Endodermal cell (in vitro differentiated cells): Measurements from ENCODE around the gene PPM1M. TPM values are rescaled to one million over a fixed set of nuclear protein-coding genes. Genes with fewer than 3 reads are reported as not detected.

ENCODE experiments used
- DNase-seq: peaks from one replicate; pipeline ENCODE4 v3.0.0-alpha.2; 2017
- H3K27ac ChIP-seq: 2 replicates; pipeline ENCODE4 v1.5.1; 2013; ENCODE audit warnings: mild to moderate bottlenecking, low read depth, low read length, moderate library complexity
- H3K27me3 ChIP-seq: 2 replicates; pipeline ENCODE4 v1.6.1; 2013; ENCODE audit warnings: mild to moderate bottlenecking, low read length, moderate library complexity; ENCODE audit not compliant: insufficient read depth, control insufficient read depth, poor library complexity, severe bottlenecking
- H3K36me3 ChIP-seq: 2 replicates; pipeline ENCODE4 v1.7.0; 2013; ENCODE audit warnings: mild to moderate bottlenecking, low read length, moderate library complexity; ENCODE audit not compliant: control insufficient read depth, insufficient read depth
- H3K4me1 ChIP-seq: one replicate; pipeline ENCODE4 v1.7.0; 2013; ENCODE audit warnings: low read length; ENCODE audit not compliant: control insufficient read depth, insufficient read depth
- H3K4me3 ChIP-seq: 2 replicates; pipeline ENCODE4 v1.5.1; 2013; ENCODE audit warnings: mild to moderate bottlenecking, low read length, moderate library complexity
- H3K9ac ChIP-seq: 2 replicates; pipeline ENCODE4 v1.6.1; 2013; ENCODE audit warnings: mild to moderate bottlenecking, low read length, moderate library complexity; ENCODE audit not compliant: poor library complexity, severe bottlenecking; ENCODE audit errors: extremely low read depth
- H3K9me3 ChIP-seq: 2 replicates; pipeline ENCODE4 v1.6.1; 2013; ENCODE audit warnings: mild to moderate bottlenecking, low read length, moderate library complexity; ENCODE audit not compliant: control insufficient read depth
- H3K27ac Mint-ChIP-seq: 2 replicates; pipeline ENCODE4 v1.8.0; 2020; ENCODE audit warnings: mixed read lengths
- H3K27me3 Mint-ChIP-seq: 2 replicates; pipeline ENCODE4 v1.8.0; 2021; ENCODE audit warnings: mild to moderate bottlenecking, mixed read lengths; ENCODE audit not compliant: insufficient read depth
- H3K36me3 Mint-ChIP-seq: 2 replicates; pipeline ENCODE4 v1.8.0; 2020; ENCODE audit warnings: low read depth, mixed read lengths
- H3K4me1 Mint-ChIP-seq: 2 replicates; pipeline ENCODE4 v1.8.0; 2020; ENCODE audit warnings: mixed read lengths
- H3K4me3 Mint-ChIP-seq: 2 replicates; pipeline ENCODE4 v1.8.0; 2020; ENCODE audit warnings: mild to moderate bottlenecking, moderate library complexity, mixed read lengths
- H3K9me3 Mint-ChIP-seq: 2 replicates; pipeline ENCODE4 v1.8.0; 2020; ENCODE audit warnings: mild to moderate bottlenecking, mixed read lengths
- WGBS, 2 experiments: methylation state at CpG; one replicate each; pipeline versions ENCODE4 v1.1.5 to v1.1.7; 2013; ENCODE audit warnings: missing lambda C conversion rate in 2 of 2, mixed read lengths in 1 of 2; ENCODE audit not compliant: insufficient coverage in 1 of 2, insufficient read length in 1 of 2; 5-methylcytosine and 5-hydroxymethylcytosine counted together
- total RNA-seq, 2 donors: library from RNA; stranded (reverse); fragmentation: NEBNext Ultra II Directional in 1 of 2; extraction: Animal tissue kit (Norgen Biotek cat#: 25700) in 1 of 2; gene quantifications; 2 replicates in 1 of 2; 3 replicates in 1 of 2; pipeline ENCODE4 v1.2.1, GENCODE V29; 2021
- TF ChIP-seq, protein P1 (sequence below): fragments of 200-600 bp; sonication (generic); conservative IDR thresholded peaks from 2 replicates; pipeline ENCODE4 v1.5.0; 2021; ENCODE audit warnings: antibody characterized with exemption, mild to moderate bottlenecking

Gene PPM1M
- total RNA-seq, 2 donors from 2014 or later = 6.7 to 6.8 TPM

DNA sequence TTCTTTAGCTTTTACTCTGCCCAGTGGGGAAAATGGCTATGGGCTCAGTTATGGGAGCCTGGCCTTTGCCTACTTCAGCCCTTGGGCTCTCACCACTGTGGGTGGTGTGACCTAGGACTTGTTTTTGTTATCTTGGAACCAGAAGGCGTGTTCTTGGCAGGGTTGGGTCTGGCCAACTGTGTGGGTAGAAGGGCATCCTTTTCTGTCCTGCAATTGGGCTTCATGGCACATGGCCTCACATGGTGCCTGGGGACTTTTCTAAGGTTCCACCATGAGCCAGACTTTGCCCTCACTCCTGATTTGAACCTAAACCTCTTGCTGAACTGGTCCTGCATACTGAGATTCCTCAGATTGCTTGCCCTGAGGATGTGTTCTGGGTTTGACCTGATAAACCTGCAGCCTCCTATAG is 43.8 kb downstream of the PPM1M start:
- no peak for DNase-seq
- Mint-ChIP-seq H3K36me3 (peaks cover 1% of the 10 kb centered on the region), H3K4me1 (peaks cover 21% of the 10 kb centered on the region), H3K27ac (peak overlapping the region; percentile 87), H3K27me3 (no peaks in the 10 kb centered on the region), H3K9me3 (no peaks in the 10 kb centered on the region), H3K4me3 (peak overlapping the region; percentile 92)
- Histone ChIP-seq H3K9ac (no peak overlapping the region), H3K4me3 (peak overlapping the region; percentile 93), H3K27me3 (no peaks in the 10 kb centered on the region), H3K4me1 (peaks cover 17% of the 10 kb centered on the region), H3K9me3 (no peaks in the 10 kb centered on the region), H3K36me3 (peaks cover 11% of the 10 kb centered on the region), H3K27ac (no peak overlapping the region)
- WGBS, 2 experiments = 92 to 100% methylated on average over 1 of the region's 1 CpG
- TF ChIP-seq, protein P1, sequence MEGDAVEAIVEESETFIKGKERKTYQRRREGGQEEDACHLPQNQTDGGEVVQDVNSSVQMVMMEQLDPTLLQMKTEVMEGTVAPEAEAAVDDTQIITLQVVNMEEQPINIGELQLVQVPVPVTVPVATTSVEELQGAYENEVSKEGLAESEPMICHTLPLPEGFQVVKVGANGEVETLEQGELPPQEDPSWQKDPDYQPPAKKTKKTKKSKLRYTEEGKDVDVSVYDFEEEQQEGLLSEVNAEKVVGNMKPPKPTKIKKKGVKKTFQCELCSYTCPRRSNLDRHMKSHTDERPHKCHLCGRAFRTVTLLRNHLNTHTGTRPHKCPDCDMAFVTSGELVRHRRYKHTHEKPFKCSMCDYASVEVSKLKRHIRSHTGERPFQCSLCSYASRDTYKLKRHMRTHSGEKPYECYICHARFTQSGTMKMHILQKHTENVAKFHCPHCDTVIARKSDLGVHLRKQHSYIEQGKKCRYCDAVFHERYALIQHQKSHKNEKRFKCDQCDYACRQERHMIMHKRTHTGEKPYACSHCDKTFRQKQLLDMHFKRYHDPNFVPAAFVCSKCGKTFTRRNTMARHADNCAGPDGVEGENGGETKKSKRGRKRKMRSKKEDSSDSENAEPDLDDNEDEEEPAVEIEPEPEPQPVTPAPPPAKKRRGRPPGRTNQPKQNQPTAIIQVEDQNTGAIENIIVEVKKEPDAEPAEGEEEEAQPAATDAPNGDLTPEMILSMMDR = no peak

DNA sequence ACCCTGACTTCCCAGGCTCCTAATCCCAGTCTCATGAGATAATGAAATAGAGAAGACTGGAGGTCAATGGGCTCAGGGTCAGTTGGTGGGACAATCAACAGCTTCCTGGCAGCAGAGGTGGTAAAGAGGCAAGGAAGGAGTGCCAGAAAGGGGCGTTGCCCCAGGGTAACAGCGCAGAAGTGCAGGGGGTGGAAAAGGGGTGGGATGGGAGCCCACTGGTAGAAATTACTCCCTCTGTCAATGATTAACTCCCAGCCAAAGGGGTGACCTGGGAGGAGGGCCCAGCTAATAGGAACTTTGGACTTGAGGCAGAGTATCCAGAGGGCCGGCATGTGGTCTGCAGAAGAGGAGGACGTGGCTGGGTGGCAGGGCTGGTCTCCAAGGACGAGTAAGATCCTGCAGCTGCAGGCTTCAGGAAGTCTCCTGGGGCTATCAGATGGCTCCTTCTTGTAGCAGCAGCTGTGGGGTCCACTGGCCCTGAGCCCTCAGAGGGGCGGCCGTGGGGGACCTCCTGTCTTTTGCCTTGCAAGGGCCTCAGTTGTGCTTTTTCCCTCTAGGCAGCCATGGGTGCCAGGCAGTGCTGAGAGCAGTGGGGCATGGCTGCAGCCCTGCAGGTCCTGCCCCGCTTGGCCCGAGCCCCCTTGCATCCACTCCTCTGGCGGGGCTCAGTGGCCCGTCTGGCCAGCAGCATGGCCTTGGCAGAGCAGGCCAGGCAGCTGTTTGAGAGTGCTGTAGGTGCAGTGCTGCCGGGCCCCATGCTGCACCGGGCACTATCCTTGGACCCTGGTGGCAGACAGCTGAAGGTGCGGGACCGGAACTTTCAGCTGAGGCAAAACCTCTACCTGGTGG is 44.4 kb downstream of the PPM1M start:
- peak; percentile 72 for DNase-seq
- no peaks in the 10 kb centered on the region for H3K9me3 ChIP-seq
- H3K27me3 ChIP-seq = no peaks in the 10 kb centered on the region
- WGBS, 2 experiments = 88 to 92% methylated on average over 10 to 15 of the region's 15 CpGs
- Mint-ChIP-seq H3K9me3 (no peaks in the 10 kb centered on the region), H3K36me3 (peaks cover 1% of the 10 kb centered on the region), H3K4me3 (peak overlapping the region; percentile 92), H3K27ac (peak overlapping the region; percentile 87), H3K27me3 (no peaks in the 10 kb centered on the region), H3K4me1 (peaks cover 18% of the 10 kb centered on the region)
- peaks cover 11% of the 10 kb centered on the region for H3K36me3 ChIP-seq
- TF ChIP-seq, protein P1 = peak; percentile 56
- H3K27ac ChIP-seq = no peak overlapping the region
- H3K9ac ChIP-seq = no peak overlapping the region
- H3K4me1 ChIP-seq = peaks cover 14% of the 10 kb centered on the region
- H3K4me3 ChIP-seq = no peak overlapping the region

DNA sequence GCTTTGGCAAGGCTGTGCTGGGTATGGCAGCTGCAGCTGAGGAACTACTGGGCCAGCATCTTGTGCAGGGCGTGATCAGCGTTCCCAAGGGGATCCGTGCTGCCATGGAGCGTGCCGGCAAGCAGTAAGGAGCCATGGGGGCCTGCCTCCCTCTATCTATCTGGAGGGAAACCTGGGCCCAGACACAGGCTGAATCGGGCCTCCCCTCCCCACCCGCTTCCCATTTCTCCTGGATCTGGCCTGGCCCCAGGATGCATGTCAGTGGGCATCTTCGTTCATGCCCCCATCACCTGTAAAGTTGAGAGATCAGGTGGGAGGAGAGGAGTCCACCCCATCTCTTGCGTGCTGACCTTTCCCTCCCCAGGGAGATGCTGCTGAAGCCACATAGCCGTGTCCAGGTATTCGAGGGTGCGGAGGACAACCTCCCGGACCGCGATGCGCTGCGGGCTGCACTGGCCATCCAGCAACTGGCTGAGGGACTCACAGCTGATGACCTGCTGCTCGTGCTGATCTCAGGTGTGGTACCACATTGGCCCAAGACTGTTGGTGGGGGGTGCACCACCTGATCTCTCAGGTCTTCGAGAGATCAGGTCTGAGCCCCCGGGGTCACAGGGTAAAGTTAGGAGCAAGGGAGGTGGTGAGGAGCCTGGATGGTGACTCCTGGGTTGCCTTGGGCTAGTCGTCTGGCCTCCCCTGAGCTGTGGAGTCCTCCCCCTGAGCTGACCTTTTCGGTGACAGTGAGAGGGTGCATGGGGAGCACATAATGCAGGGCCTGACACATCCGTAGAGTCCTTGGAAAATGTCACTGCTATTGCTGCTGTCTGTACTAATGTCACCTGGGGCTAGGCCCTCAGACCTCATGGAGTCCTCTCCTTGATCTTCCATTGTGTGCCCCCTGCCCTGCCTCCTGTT is 45.3 kb downstream of the PPM1M start:
- WGBS, 2 experiments = 89 to 91% methylated on average over 16 to 23 of the region's 23 CpGs
- peaks cover 18% of the 10 kb centered on the region for H3K4me1 Mint-ChIP-seq
- no peak overlapping the region for H3K9ac ChIP-seq
- H3K27me3 ChIP-seq = no peaks in the 10 kb centered on the region
- H3K36me3 ChIP-seq = peaks cover 11% of the 10 kb centered on the region
- no peaks in the 10 kb centered on the region for H3K9me3 Mint-ChIP-seq
- DNase-seq = no peak
- no peaks in the 10 kb centered on the region for H3K27me3 Mint-ChIP-seq
- peaks cover 14% of the 10 kb centered on the region for H3K4me1 ChIP-seq
- TF ChIP-seq, protein P1 = no peak
- no peaks in the 10 kb centered on the region for H3K9me3 ChIP-seq
- no peak overlapping the region for H3K4me3 Mint-ChIP-seq
- H3K27ac ChIP-seq = no peak overlapping the region
- no peak overlapping the region for H3K4me3 ChIP-seq
- no peak overlapping the region for H3K27ac Mint-ChIP-seq
- peaks cover 1% of the 10 kb centered on the region for H3K36me3 Mint-ChIP-seq
